Stomach (tissue), 4 donors: ENCODE measurements around the gene COL4A4.

Experiments
- EP300 ChIP-seq: sonication (generic); formaldehyde crosslinking; IDR thresholded peaks from one replicate; pipeline ENCODE4 v1.6.1; 2017; ENCODE audit warnings: antibody characterized with exemption
- POLR2A ChIP-seq, 4 donors: fragments of 450-650 bp; IDR thresholded peaks; one replicate each; pipeline ENCODE4 v1.6.1; 2016; ENCODE audit warnings: antibody characterized with exemption in 4 of 4, control low read depth in 2 of 4, mild to moderate bottlenecking in 1 of 4, moderate library complexity in 1 of 4
- POLR2AphosphoS5 ChIP-seq, 3 donors: sonication (generic); formaldehyde crosslinking; IDR thresholded peaks; one replicate each; pipeline ENCODE4 v1.6.1; 2016; ENCODE audit warnings: antibody characterized with exemption in 3 of 3
- TF ChIP-seq, protein P1 (sequence below), 7 experiments: fragments of 450-650 bp in 4 of 7; fragments of 200-600 bp in 3 of 7; sonication (generic) in 3 of 7; IDR thresholded peaks; one replicate each; pipeline ENCODE4 v1.5.1; 2016 to 2019; ENCODE audit warnings: antibody characterized with exemption in 7 of 7, control low read depth in 2 of 7, mild to moderate bottlenecking in 1 of 7

DNA sequence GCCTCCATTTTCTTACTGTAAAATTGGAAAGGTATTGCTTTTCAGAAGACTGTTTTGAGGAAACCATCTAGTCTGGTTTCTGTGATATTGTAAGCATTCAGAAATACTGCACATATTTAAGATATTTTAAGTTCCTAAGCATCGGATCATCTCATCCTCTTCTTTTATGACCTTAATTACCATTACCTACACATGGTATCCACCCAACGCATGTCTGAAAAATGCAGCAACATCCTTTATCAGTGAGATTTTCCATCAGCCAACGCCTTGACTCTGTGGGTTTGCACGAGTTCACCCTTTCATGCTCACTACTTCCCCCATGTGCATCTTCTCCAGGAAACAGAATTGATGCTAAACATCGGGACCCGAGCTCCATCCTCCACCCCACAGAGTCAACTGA lies 84.3 kb downstream of the COL4A4 start:
- TF ChIP-seq POLR2A (IDR thresholded peaks at IDR 0.05) (no peak), EP300 (no peak), POLR2AphosphoS5 (IDR thresholded peaks at IDR 0.05) (no peak)
- TF ChIP-seq, protein P1, sequence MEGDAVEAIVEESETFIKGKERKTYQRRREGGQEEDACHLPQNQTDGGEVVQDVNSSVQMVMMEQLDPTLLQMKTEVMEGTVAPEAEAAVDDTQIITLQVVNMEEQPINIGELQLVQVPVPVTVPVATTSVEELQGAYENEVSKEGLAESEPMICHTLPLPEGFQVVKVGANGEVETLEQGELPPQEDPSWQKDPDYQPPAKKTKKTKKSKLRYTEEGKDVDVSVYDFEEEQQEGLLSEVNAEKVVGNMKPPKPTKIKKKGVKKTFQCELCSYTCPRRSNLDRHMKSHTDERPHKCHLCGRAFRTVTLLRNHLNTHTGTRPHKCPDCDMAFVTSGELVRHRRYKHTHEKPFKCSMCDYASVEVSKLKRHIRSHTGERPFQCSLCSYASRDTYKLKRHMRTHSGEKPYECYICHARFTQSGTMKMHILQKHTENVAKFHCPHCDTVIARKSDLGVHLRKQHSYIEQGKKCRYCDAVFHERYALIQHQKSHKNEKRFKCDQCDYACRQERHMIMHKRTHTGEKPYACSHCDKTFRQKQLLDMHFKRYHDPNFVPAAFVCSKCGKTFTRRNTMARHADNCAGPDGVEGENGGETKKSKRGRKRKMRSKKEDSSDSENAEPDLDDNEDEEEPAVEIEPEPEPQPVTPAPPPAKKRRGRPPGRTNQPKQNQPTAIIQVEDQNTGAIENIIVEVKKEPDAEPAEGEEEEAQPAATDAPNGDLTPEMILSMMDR (IDR thresholded peaks at IDR 0.05): no peak
